Stimulated activated naive CD4-positive, alpha-beta T cell (primary cell): ENCODE measurements around the gene GRSF1.

Source experiments
- DNase-seq, 6 experiments: peaks; one replicate each; lab custom pipeline; 2025; lab: John Stamatoyannopoulos, UW

Gene GRSF1, protein sequence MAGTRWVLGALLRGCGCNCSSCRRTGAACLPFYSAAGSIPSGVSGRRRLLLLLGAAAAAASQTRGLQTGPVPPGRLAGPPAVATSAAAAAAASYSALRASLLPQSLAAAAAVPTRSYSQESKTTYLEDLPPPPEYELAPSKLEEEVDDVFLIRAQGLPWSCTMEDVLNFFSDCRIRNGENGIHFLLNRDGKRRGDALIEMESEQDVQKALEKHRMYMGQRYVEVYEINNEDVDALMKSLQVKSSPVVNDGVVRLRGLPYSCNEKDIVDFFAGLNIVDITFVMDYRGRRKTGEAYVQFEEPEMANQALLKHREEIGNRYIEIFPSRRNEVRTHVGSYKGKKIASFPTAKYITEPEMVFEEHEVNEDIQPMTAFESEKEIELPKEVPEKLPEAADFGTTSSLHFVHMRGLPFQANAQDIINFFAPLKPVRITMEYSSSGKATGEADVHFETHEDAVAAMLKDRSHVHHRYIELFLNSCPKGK

DNA sequence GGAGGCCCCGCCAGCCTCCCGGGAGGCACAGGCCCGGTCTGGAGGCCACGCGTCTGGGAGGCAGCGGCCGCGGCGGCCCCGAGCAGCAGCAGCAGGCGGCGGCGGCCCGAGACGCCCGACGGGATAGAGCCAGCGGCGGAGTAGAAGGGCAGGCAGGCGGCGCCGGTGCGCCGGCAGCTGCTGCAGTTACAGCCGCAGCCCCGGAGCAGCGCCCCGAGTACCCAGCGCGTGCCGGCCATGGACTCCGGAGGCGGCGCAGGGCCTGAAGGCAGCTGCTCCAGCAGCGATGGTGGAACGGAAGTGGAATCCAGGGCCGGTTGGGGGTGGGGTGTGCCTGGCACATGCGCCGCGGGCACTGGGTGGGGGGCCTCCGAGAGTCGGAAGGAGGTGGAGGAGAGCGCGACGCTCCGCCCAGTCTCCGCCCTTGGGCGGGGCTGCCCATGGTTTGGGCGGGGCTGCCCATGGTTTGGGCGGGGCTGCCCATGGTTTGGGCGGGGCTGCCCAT, at the start of gene GRSF1:
Gene GRSF1 (minus strand): TSS at position 302 of the 505 bp plus-strand sequence. CDS start 63 bp downstream, at position 239.
- DNase-seq: peak; percentile 89 to 95 (median 92)

DNA sequence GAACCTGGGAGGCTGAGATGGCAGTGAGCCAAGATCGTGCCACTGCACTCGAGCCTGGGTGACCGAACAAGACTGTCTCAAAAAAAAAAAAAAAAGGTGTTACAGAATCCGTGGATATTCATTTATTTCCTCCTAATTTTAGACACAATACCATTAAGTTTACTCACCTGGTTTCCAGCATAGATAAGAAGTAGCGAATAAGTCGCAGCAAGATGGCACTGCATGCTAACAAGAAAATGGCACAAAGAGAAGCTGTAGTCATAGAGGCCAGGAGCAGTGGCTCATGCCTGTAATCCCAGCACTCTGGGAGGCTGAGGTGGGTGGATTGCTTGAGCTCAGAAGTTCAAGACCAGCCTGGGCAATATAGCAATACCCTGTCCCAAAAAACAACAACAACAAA, 45.5 kb upstream of the GRSF1 start:
- no peak for DNase-seq

DNA sequence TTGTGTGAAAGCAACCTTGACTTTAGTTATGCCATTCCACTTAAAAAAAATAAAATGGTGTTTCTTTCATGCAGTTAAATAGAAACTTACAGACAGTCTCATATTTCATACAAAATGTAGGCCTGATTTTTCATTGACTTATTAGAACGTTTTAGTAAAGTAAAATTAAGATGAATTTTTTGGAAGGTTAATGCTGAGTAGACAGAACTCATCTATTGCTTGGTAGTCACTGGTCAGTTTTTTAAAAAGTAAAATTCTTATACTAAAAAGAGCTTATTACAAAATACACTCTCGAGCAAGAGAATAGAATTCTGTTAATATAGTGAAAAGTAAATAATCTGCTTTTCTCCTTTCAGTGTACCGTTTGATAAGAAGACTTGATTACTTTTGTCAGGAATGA, 41.0 kb upstream of the GRSF1 start:
- no peak for DNase-seq

DNA sequence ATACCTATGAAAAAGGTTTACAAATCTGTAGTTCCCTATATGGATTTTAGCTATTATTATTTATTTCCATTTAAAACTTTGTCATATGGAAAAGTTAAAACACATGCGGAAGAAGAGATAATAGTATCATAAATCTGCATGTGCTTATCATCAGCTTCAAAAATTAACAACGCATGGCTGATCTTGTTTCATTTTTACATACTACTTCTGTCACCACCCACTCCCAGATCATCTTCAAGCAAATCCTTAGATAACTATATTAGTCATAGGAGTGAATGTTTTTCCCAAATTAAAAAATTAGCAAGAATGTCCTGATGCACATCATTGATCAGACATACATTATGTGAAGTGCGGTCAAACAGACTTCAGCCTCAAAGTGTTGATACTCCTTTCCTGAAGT, 37.9 kb upstream of the GRSF1 start:
- DNase-seq: no peak

DNA sequence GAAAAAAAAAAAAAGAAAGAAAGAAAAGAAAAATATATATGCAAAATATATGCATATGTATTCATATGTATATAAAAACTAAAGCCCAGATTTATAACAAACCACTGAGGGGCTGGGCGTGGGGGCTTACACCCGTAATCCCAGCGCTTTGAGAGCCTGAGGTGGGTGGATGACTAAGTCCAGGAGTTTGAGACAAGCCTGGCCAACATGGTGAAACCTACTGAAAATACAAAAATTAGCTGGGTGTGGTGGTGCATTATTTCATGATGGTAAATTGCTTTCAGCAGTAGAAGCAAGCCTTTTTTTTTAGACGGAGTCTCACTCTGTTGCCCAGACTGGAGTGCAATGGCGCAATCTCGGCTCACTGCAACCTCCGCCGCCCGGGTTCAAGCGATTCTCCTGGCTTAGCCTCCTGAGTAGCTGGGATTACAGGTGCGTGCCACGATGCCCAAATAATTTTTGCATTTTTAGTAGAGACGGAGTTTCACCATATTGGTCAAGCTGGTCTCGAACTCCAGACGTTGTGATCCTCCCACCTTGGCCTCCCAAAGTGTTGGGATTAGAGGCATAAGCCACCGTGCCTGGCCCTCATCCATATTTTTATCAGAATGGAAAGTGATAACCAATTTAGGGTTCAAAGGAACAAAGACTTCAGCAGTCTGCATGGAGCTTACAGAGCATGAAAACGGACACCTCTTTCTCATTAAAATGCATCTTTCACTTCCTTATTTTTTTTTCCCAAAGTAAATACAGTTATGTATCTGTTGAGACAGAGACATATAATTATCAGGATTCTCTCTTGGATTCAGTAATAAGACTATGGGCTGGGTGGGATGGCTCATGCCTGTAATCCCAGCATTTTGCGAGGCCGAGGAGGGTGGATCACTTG, 34.8 kb upstream of the GRSF1 start:
- no peak for DNase-seq

DNA sequence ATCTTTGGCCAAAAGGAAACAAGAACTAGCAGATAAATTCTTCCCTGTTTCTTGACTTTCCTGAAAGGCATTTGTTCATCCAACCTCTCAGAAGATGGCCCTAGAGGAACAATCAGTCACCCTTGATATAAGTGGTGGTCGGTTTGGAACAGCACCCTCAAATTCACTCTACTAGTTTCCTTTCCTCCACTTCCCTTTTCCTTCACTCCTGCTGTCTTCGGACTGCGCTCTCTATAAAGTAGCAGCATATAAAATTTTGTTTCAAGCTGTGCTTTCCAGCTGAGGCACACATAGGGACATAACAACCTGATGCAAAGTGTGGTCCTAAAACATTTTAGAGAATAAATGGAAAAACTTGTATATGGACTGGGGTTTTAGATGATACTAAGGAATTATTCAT, 33.5 kb upstream of the GRSF1 start:
- no peak for DNase-seq

DNA sequence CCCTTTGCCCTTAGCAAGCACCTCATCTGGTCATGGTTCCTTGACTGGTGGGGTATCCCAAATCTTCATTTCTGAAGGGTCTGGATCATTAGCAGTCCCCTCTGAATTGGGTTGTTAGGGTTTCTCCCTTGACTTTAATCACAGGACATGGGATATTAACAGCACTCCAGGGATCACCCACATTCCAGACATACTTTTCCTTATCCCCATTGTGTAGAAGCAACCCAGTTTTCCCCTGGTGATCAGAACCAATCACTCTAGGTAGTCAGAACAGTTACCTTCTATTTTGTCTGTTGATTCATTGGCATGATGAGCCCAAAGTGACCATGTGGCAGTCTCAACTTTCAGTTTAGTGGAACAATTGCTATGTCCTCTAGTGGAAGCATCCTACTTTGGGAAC, 29.1 kb upstream of the GRSF1 start:
- DNase-seq: no peak

DNA sequence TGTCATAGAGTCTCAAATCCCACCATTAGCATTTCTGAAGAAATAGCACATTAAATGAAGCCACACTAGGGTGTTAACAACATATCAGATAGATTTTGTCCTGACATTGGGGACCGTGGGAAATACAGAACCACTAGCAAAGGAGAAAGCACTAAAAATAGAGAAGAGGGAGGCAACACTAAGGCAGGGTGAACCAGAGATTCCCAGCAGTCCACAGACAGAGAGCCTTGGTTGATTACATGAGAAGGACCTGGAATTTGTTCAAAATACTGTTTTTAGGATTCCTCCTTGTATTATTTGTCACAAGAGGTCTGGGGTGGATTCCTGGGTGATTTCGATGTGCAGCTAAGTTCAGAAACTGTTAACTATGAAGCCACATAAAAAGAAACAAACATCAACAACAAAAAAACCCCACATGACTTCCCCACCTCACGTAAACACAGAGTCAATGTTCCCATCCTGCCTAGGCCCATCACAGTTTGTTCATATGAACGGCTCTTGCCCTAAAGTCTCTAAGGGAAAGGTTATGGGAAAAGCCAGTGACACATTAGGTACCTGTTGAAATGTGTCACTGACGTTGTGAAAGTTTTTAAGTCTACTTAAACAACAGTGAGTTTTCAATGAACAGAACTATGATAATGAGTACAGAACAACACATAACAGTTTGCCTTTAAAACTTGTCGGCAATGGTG, 23.6 kb upstream of the GRSF1 start:
- no peak for DNase-seq

DNA sequence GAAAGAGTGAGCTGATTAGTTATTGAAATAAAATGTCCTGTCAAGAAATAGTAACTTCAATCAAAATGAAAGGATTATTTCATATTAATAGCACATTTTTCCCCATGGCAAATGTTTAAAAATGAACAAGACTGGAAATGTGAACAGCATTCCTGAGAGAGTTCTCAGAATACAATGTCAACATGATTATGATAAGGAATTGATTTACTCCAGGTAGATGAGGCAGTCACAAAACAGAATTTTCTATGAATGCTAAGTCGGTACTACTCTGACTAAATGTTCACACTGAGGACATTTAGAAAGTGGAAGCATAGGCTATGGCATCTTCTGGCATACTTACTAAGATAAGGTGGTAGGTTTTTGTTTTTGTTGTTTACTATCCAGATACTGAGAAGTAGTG, 19.4 kb upstream of the GRSF1 start:
- no peak for DNase-seq

DNA sequence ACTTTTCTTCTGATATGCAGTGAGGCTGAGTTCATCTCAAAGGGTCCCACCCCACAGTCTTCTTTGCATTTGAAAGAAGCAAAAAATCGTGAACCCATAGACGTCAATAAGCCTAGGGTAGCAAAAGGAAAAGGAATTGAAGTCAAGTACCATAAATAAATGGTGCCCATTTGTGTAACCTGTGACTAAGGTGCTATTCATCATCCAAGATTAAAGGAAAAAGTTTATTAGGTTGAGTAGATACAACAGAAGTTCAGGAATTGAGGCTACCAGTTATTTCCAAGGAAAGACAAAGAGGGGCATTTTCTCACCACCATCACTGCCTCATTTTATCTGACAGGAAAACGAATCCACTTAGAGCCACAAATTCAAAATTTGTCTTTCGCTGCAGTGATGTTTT, 18.8 kb upstream of the GRSF1 start:
- DNase-seq: no peak

DNA sequence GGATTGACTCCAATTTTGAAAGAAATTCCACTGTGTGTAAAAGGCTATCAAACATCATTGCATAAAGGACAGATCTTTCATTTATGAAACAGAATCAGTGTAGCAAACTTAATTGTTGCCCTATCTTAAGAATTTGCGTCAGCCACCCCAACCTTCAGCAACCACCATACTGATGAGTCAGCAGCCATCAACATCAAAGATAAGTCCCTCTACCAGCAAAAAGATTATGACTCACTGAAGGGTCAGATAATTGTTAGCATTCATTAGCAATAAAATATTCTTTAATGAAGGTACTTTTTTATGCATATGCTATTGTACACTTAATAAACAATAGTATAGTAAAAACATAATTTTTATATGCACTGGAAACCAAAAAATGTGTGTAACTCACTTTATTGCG, 15.8 kb upstream of the GRSF1 start:
- no peak for DNase-seq

DNA sequence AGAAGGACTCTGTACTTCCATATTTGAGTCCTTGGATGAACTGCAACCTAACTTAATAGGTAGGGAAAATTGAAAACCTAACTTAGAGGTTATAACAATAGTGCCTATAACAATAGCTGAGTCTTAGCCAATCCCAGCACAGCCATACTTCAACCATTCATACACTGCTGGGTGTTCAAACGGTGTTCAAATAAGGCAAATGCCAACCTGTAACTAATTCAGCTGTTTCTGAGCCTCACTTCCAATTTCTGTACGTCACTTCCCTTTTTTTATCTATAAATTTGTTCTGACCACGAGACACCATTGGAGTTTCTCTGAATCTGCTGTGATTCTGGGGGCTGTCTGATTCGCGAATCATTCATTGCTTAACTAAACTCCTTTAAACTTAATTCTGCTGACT, 9.6 kb upstream of the GRSF1 start:
- DNase-seq: no peak

DNA sequence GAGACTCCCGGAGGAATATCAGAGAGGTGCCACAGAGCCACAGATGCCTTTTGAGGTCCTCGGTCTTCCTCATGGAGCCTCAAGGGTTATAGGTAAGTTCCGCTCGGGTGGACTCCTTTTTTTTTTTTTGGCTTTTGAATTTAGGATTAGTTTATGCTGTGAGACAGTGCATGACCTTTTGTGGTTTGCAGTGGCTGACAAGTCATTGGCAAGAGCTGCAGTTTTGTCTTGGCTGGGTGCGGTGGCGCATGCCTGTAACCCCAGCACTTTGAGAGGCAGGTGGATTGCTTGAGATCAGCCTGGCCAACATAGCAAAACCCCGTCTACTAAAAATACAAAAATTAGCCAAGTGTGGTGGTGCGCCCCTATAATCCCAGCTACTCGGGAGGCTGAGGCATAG, 4.5 kb upstream of the GRSF1 start:
- DNase-seq: no peak

DNA sequence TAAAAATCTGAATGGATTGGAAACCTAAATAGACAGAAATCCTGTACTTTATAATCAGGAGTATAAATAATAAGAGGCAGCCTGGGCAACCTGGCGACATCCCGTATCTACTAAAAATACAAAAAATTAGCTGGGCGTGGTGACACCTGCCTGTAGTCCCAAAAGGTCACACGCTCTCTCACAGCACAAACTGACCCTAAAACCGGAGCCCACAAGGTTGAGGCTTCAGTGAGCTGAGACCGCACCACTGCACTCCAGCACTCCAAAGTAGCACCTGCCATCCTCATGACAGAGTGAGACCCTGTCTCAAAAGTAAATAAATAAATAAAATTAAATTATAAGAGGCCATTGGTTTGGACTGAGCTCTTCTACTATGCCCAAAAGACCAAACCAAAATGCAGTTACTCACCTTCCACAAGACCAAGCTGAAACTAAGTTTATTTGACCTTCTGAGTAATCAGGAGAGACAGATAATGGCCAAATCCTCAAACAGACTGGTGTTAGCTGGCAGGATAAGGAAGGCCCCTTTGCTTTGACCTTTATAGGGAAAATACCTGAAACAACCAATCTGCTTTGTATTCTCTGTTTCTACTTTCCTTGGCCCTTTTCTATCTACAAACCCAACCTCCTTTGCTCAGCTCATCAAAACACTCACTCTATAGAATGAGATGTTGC, 3.2 kb upstream of the GRSF1 start:
- no peak for DNase-seq

DNA sequence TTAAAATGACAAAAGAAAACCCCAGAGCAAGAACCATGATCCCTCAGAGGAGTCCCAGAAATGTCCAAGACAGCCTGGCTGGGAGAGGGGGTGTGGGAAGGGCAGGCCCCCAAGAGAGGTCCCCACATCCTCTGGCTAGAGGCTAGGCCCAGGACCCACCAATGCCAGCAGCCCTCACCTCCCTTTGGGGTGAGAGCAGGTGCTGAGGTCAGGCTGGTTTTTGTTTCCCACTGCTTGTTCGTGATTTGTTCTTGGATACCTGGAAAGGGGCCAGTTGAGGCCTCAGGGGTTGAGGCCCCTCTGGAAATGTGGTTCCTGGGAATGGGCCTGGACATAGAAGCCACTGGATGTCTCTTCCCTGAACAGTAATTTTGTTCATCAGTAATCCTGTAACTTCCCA, 2.3 kb upstream of the GRSF1 start:
- no peak for DNase-seq

DNA sequence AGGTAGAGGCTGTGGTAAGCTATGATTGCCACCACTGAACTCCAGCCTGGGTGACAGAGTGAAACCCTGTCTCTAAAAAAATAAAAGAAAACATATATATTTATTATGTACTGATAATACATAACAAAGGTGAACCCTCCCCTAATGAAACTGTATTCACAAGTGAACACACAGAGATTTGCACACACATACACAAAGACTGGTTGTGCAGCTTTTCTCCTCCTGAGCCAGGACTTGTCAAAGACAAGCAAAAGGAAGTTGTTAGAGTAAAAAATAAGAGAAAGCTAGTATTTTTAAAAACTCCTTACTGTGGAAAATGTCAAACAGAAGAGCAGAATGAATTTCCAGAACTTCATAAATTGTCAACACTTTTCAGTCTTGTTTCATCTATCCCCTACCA, 1.5 kb upstream of the GRSF1 start:
- DNase-seq: no peak

DNA sequence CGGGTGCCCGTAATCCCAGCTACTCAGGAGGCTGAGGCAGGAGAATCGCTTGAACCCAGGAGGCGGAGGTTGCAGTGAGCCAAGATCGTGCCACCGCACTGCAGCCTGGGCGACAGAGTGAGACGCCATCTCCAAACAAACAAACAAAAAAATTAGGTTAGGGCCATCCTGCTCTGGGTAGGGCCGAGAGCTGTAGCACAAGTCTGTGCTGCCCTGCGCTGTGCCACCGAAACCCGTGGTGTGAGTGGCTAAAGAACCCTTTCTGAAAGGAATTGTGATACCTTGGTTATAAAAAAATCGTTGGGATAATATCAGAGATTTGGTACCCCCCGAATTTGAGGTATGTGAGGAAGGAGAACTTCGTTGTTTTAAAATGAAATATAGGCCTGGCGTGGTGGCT, 941 bp upstream of the GRSF1 start:
- peak in 4 of 6 experiments; percentile 2 to 14 (median 12) for DNase-seq

DNA sequence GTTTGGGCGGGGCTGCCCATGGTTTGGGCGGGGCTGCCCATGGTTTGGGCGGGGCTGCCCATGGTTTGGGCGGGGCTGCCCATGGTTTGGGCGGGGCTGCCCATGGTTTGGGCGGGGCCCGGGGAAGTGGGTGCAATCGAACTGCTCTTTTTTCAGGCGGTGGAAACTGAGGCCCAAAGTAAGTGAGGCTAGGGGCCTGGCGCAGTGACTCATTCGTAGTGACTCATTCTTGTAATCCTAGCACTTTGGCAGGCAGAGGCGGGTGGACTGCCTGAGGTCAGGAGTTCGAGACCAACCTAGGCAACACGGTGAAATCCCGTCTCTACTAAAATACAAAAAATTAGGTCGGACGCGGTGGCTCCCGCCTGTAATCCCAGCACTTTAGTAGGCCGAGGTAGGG, 447 bp upstream of the GRSF1 start:
- DNase-seq: peak in 3 of 6 experiments; percentile 57 to 65 (median 61)

DNA sequence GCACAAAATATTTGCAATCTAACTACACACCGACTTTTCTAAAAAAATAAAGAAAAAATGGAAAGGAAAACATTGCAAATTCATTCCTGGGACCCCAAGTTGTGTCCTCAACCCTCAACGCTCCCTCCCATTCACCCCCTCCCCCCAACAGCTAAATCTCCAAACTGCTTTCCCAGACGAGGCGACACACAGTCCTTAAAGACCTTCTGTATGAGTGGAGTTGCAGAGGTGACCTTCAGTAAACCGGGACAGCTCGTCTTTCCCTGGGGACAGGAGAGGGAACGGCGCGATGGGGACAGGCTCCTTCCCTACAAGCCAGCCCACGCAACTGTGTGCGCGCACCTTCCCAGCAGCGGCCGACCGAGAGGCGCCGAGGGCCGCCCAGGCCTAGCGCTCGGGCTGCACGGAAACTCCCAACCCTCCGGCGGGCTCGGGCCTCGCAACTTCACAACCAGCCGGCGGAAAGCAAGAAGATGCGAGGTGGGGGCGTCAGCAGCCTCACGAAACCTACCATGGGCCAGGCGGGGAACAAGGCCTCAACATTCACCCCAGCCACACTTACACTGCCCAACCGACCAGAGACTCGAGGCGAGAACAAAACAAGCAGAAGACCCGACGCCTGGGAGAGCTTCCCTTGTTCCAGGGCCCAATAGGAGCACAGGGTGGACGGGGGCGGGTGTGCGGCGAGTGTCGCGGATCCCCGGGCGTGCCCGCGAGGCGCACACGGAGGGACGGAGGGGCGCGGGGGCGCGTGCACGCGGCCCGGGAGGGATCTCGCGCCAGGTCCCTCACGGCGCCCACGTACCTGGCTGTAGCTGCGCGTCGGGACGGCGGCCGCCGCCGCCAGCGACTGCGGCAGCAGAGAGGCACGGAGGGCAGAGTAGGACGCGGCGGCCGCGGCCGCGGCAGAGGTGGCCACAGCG, 763 bp downstream of the GRSF1 start:
- peak; percentile 56 to 82 (median 64) for DNase-seq

DNA sequence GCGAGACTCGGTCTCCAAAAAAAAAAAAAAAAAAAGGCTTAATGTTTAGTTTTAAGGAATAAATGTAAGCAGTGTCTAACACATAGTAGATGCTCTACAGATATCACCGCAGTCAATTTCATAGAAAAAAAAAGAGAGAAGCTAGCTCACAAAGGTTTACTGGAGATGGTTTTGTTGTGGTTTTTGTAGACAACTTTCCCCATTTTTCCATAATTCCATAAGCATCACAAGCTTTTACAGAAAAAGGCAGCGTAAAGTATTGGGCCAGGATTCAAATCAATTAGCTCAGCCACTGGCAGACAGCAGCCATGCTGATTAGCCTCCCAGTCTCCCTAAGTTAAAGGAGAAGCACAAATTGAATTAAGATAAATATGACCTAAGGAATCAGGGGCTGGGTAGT, 1.5 kb downstream of the GRSF1 start:
- DNase-seq: no peak

DNA sequence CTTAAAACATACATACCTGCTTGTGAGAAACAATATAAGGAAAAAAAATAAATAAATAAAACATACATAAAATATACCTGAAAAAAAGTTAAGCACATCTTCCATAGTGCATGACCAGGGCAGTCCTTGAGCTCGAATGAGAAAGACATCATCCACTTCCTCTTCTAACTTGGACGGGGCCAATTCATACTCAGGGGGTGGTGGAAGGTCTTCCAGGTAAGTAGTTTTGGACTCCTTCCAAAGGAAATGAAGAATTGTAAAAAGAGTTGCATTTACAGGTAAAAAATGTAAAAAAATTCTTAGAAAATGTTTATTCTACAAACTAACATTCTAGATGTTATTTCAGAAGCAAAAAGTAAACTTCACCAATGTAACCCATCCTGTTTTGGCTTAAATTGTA, 3.6 kb downstream of the GRSF1 start:
- no peak for DNase-seq
